ENCODE data around the gene ITGA1.

Gene ITGA1

GRCh38 chr5:52869391-52869790, 81.7 kb downstream of the ITGA1 start:
- no peak for DNase-seq

GRCh38 chr5:52870448-52870847, 82.7 kb downstream of the ITGA1 start:
- DNase-seq, result no peak

- DNase-seq, result no peak
These were observed 88.1 kb downstream of the ITGA1 start for GRCh38 chr5:52875827-52876226.

GRCh38 chr5:52876456-52876855, 88.7 kb downstream of the ITGA1 start:
- no peak for DNase-seq

GRCh38 chr5:52878656-52879055, 90.9 kb downstream of the ITGA1 start:
- DNase-seq, result no peak

- DNase-seq, result no peak
These were observed 92.8 kb downstream of the ITGA1 start for GRCh38 chr5:52880541-52880940.

GRCh38 chr5:52881468-52881867, 93.8 kb downstream of the ITGA1 start:
- no peak for DNase-seq

GRCh38 chr5:52883110-52883509, 95.4 kb downstream of the ITGA1 start:
- DNase-seq, result no peak

- DNase-seq, result no peak
These were observed 96.7 kb downstream of the ITGA1 start for GRCh38 chr5:52884453-52884852.

GRCh38 chr5:52885614-52886013, 97.9 kb downstream of the ITGA1 start:
- DNase-seq, result no peak

- DNase-seq, result no peak
These were observed 98.5 kb downstream of the ITGA1 start for GRCh38 chr5:52886206-52886605.

- no peak for DNase-seq
These were observed 99.3 kb downstream of the ITGA1 start for GRCh38 chr5:52887066-52887465.

- DNase-seq, result no peak
These were observed 100.6 kb downstream of the ITGA1 start for GRCh38 chr5:52888363-52888762.

- DNase-seq, result no peak
These were observed 104.6 kb downstream of the ITGA1 start for GRCh38 chr5:52892242-52892878.

- DNase-seq, result no peak
These were observed 105.4 kb downstream of the ITGA1 start for GRCh38 chr5:52893105-52893504.

GRCh38 chr5:52893863-52894262, 106.1 kb downstream of the ITGA1 start:
- no peak for DNase-seq

GRCh38 chr5:52894451-52894850, 106.7 kb downstream of the ITGA1 start:
- DNase-seq, result no peak

- no peak for DNase-seq
These were observed 107.4 kb downstream of the ITGA1 start for GRCh38 chr5:52895075-52895474.

GRCh38 chr5:52895572-52896413, 108.1 kb downstream of the ITGA1 start:
- peak in 1 of 2 donors; percentile 6 for DNase-seq

GRCh38 chr5:52896534-52897237, 109.0 kb downstream of the ITGA1 start:
- DNase-seq, result no peak

- no peak for DNase-seq
These were observed 109.5 kb downstream of the ITGA1 start for GRCh38 chr5:52897238-52897614.

GRCh38 chr5:52898961-52899680, 111.4 kb downstream of the ITGA1 start:
- no peak for DNase-seq

GRCh38 chr5:52903142-52903541, 115.4 kb downstream of the ITGA1 start:
- no peak for DNase-seq
